ENCODE data around the gene PCSK6.

GRCh38 chr15:101520395-101520794 lies 30.9 kb upstream of the PCSK6 start:
- TF ChIP-seq CTCF (IDR thresholded peaks at IDR 0.05; ENCODE audit: low read depth, low read length, poor library complexity, severe bottlenecking) = no peak
- TF ChIP-seq EZH2phosphoT487 (IDR thresholded peaks at IDR 0.05; ENCODE audit: borderline replicate concordance, low read length) = no peak
